ENCODE measurements around the gene TXK. TPM values are rescaled to one million over a fixed set of nuclear protein-coding genes. Genes with fewer than 3 reads are reported as not detected.

TXK gene
- total and polyA plus RNA-seq, 10 of the 15 experiments (the other 5 are each of a cell fraction or from before 2014, with no cell fraction given), result 0.44 to 2.9 (median 1.4) TPM

DNA sequence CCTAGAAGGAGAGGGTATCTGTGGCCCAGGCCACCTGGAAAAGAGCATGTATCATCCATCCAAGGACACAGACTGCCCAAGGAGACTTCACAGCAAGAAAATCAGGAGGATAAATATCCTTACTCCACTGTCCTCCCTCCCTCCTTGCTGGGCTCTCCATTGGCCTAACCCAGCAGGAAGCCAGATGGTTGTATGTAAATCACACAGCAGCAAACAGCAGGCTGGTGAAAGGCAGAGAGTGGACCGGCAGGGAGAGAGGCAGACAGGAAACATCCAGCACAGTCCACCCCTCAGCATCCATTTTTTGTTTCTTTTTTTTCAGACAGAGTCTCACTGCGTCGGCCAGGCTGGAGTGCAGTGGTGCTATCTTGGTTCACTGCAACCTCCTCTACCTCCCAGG is 17.5 kb downstream of the TXK start:
- H3K9me3 ChIP-seq (replicated peaks; ENCODE audit: control insufficient read depth, insufficient read depth, low read length), result no peaks in the 10 kb centered on the region
- no peaks in the 10 kb centered on the region for H3K36me3 ChIP-seq (ENCODE audit: control insufficient read depth in 2 of 2, insufficient read depth in 2 of 2, low read length in 1 of 2)
- in situ Hi-C loops (cut with MboI), result no loop called here
- RAD21 ChIA-PET (ENCODE audit: unreplicated experiment), result no interaction called here
- H2AFZ ChIP-seq (ENCODE audit: control insufficient read depth, low read depth, low read length), result no peak overlapping the region
- no peak overlapping the region for H3K4me2 ChIP-seq (ENCODE audit: control insufficient read depth, insufficient read depth)
- SMC1A ChIA-PET (ENCODE audit: uncharacterized antibody, unreplicated experiment), result interaction anchor here (1.2 kb wide), 1 partner anchor 13 kb away, joined by 3 read pairs; no protein-coding TSS in a partner anchor
- H3K9ac ChIP-seq (ENCODE audit: control insufficient read depth, insufficient read depth, low read length), result no peak overlapping the region
- intact Hi-C loops (cut with micrococcal nuclease; ENCODE audit: unreplicated experiment), result no loop called here
- DNase-seq (ENCODE audit: low read depth, low spot score) (no peak), FAIRE-seq (no peak), ATAC-seq (peak; percentile 26; the same call in 1 of the 3 replicates)
- no peak overlapping the region for H3K27ac ChIP-seq (ENCODE audit: control insufficient read depth, insufficient read depth)
- no peaks in the 10 kb centered on the region for H4K20me1 ChIP-seq (ENCODE audit: control insufficient read depth, insufficient read depth)
- no peak overlapping the region for H3K4me3 ChIP-seq
- CTCF ChIA-PET, result interaction anchor here (1.3 to 2.5 kb wide), 2 partner anchors 9 to 11 kb away, joined by 4 to 9 read pairs; no protein-coding TSS in a partner anchor
- no peaks in the 10 kb centered on the region for H3K4me1 ChIP-seq (ENCODE audit: control insufficient read depth, insufficient read depth, low read length)
- no TSS peak for BruUV-seq (replicated peaks)
- POLR2A ChIA-PET, result no interaction called here
- TF ChIP-seq, protein P1, sequence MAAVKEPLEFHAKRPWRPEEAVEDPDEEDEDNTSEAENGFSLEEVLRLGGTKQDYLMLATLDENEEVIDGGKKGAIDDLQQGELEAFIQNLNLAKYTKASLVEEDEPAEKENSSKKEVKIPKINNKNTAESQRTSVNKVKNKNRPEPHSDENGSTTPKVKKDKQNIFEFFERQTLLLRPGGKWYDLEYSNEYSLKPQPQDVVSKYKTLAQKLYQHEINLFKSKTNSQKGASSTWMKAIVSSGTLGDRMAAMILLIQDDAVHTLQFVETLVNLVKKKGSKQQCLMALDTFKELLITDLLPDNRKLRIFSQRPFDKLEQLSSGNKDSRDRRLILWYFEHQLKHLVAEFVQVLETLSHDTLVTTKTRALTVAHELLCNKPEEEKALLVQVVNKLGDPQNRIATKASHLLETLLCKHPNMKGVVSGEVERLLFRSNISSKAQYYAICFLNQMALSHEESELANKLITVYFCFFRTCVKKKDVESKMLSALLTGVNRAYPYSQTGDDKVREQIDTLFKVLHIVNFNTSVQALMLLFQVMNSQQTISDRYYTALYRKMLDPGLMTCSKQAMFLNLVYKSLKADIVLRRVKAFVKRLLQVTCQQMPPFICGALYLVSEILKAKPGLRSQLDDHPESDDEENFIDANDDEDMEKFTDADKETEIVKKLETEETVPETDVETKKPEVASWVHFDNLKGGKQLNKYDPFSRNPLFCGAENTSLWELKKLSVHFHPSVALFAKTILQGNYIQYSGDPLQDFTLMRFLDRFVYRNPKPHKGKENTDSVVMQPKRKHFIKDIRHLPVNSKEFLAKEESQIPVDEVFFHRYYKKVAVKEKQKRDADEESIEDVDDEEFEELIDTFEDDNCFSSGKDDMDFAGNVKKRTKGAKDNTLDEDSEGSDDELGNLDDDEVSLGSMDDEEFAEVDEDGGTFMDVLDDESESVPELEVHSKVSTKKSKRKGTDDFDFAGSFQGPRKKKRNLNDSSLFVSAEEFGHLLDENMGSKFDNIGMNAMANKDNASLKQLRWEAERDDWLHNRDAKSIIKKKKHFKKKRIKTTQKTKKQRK (IDR thresholded peaks at IDR 0.05; ENCODE audit: low read depth, low read length), result no peak
- no peak for TF ChIP-seq HDAC6 (IDR thresholded peaks at IDR 0.05; ENCODE audit: unreplicated experiment)
- no peak for TF ChIP-seq PAX5 (IDR thresholded peaks at IDR 0.05; ENCODE audit: borderline replicate concordance, low read depth, low read length)
- TF ChIP-seq JUND (IDR thresholded peaks at IDR 0.05; ENCODE audit: low read depth, low read length), result no peak
- TF ChIP-seq NFYB (IDR thresholded peaks at IDR 0.05; ENCODE audit: insufficient read depth, low read depth, low read length), result no peak
- TF ChIP-seq RCOR1 (conservative IDR thresholded peaks at IDR 0.05; ENCODE audit: low read depth, low read length), result no peak
- no peak for TF ChIP-seq TCF3 (IDR thresholded peaks at IDR 0.05; ENCODE audit: borderline replicate concordance, insufficient read depth, low read depth, low read length)
- H3K27me3 ChIP-seq (replicated peaks in 1 of 2; ENCODE audit: control insufficient read depth in 2 of 2, insufficient read depth in 2 of 2, low read length in 1 of 2), result no peaks in the 10 kb centered on the region
- H3K79me2 ChIP-seq (ENCODE audit: control insufficient read depth, insufficient read depth, low read length), result no peaks in the 10 kb centered on the region
- 60% methylated on average over 3 of the region's 3 CpGs for WGBS (ENCODE audit: insufficient coverage, insufficient replicate concordance, low lambda C conversion rate, missing lambda C conversion rate)

Data from GM12878 (cell line).